Choroid plexus epithelial cell (primary cell): ENCODE results near the gene GUK1.
"Not testable (repeated sequence)": the region's sequence is repeated elsewhere in the genome, so short reads cannot be mapped to it uniquely, and the experiment has no call there.

ENCODE experiments used
- DNase-seq: peaks from one replicate; pipeline ENCODE4 v3.0.0-alpha.2; 2010; ENCODE audit warnings: low read depth
- H3K4me3 ChIP-seq: 2 replicates; pipeline ENCODE4 v1.5.1; 2011; ENCODE audit warnings: low read depth, mild to moderate bottlenecking, control low read depth, low read length, moderate library complexity
- CTCF ChIP-seq: conservative IDR thresholded peaks from 2 replicates; pipeline ENCODE4 v1.5.1; 2011; ENCODE audit warnings: low read depth, mild to moderate bottlenecking, control low read depth, inconsistent platforms, low read length, moderate library complexity

Gene GUK1

GRCh38 chr1:228109073-228109961 is 30.8 kb upstream of the GUK1 start, which contains the start of gene MRPL55:
TSS of gene MRPL55 (minus strand) at chr1:228109299. CDS start at chr1:228108260, 1,039 bp downstream.
- peak; percentile 96 for DNase-seq
- H3K4me3 ChIP-seq: peak within 1 kb of the TSS; percentile 99
- TF ChIP-seq CTCF: no peak

- peak; percentile 23 for DNase-seq
- peak overlapping the region; percentile 99 for H3K4me3 ChIP-seq
- no peak for TF ChIP-seq CTCF
Observed at GRCh38 chr1:228109962-228110488, 30.1 kb upstream of the GUK1 start.

DNA sequence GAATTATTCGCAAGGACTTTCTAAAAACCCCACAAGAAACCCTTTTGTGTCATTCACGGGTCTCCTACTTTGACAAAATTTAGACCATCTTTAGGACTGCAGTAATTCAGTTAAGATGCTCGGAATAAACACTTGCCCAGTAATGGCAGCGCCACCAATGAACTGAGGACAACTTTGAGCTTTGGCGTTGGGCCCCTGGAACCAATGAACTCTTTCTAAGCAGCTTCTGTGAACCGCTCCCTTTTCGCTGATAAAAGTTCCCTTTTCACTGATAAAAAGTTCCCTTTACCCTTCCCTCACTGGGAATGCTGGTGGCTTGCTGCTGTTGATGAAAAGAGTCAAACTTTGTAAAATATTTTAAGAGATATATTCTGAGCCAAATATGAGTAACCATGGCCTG is 29.5 kb upstream of the GUK1 start:
- no peak for DNase-seq
- TF ChIP-seq CTCF: no peak
- no peak overlapping the region for H3K4me3 ChIP-seq

GRCh38 chr1:228111315-228111714 is 28.8 kb upstream of the GUK1 start:
- H3K4me3 ChIP-seq, DNase-seq: not testable (repeated sequence)

- no peak overlapping the region for H3K4me3 ChIP-seq
- no peak for DNase-seq
- TF ChIP-seq CTCF: no peak
Observed at GRCh38 chr1:228112167-228112566, 27.9 kb upstream of the GUK1 start.

- no peak for DNase-seq
- no peak for TF ChIP-seq CTCF
- H3K4me3 ChIP-seq: no peak overlapping the region
Observed at GRCh38 chr1:228112617-228113016, 27.5 kb upstream of the GUK1 start.

DNA sequence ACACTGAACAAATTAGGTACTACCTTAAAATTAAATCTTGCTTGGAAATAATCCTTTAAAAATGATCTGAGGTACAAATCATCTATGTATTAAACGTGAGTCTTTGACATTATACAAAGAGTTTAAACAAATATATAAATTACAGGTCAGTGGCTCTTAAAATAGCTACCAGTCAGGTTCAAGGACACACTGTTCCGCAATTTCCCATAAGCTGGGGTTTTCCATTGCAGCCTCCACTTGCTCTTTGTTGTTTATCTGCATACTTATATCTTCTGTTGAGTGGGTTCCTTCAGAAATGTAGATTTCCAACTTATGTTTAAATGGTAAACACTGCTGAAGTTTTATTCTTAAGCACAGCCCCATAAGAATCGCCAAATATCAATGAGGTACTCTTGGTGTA is 25.3 kb upstream of the GUK1 start:
- TF ChIP-seq CTCF: no peak
- DNase-seq: no peak
- H3K4me3 ChIP-seq: no peak overlapping the region
